GM23338 (cell line): ENCODE results near the gene NDEL1. TPM values are rescaled to one million over a fixed set of nuclear protein-coding genes. Genes with fewer than 3 reads are reported as not detected.

Source experiments
- ATAC-seq: fragments of 200-7000 bp; cut with Tn5 transposase; 3 replicates; pipeline ENCODE4 v1.9.1; 2020
- DNase-seq: peaks from one replicate; pipeline ENCODE4 v3.0.0-alpha.2; 2015; ENCODE audit warnings: low spot score
- H2AFZ ChIP-seq: fragments of 200-600 bp; sonication (generic); 2 replicates; pipeline ENCODE4 v1.8.0; 2016; ENCODE audit warnings: antibody characterized with exemption, mild to moderate bottlenecking, moderate library complexity
- H3F3A ChIP-seq: fragments of 200-600 bp; sonication (generic); replicated peaks from 2 replicates; pipeline ENCODE4 v1.8.0; 2017; ENCODE audit warnings: antibody characterized with exemption, mixed run types, low read depth
- H3K27ac ChIP-seq: fragments of 200-600 bp; sonication (generic); 2 replicates; pipeline ENCODE4 v1.6.1; 2016; ENCODE audit warnings: low read depth
- H3K27me3 ChIP-seq: fragments of 200-600 bp; sonication (generic); 2 replicates; pipeline ENCODE4 v1.8.0; 2016; ENCODE audit warnings: mild to moderate bottlenecking, mixed run types, moderate library complexity; ENCODE audit not compliant: insufficient read depth
- H3K36me3 ChIP-seq: fragments of 200-600 bp; sonication (generic); 2 replicates; pipeline ENCODE4 v1.8.0; 2016; ENCODE audit warnings: mild to moderate bottlenecking; ENCODE audit not compliant: insufficient read depth
- H3K4me1 ChIP-seq: fragments of 200-600 bp; sonication (generic); 2 replicates; pipeline ENCODE4 v1.8.0; 2016; ENCODE audit warnings: mild to moderate bottlenecking, moderate library complexity; ENCODE audit not compliant: insufficient read depth
- H3K4me2 ChIP-seq: fragments of 200-600 bp; sonication (generic); 2 replicates; pipeline ENCODE4 v1.7.1; 2017; ENCODE audit warnings: mixed run types
- H3K4me3 ChIP-seq: fragments of 200-600 bp; sonication (generic); 2 replicates; pipeline ENCODE4 v1.6.1; 2016; ENCODE audit warnings: mixed run types
- H3K79me2 ChIP-seq: fragments of 200-600 bp; sonication (generic); replicated peaks from 2 replicates; pipeline ENCODE4 v1.8.0; 2017; ENCODE audit warnings: mild to moderate bottlenecking; ENCODE audit not compliant: insufficient read depth
- H3K9me2 ChIP-seq: fragments of 200-600 bp; sonication (generic); 2 replicates; pipeline ENCODE4 v1.8.0; 2017; ENCODE audit not compliant: insufficient read depth
- H4K20me1 ChIP-seq: fragments of 200-600 bp; sonication (generic); replicated peaks from 2 replicates; pipeline ENCODE4 v1.8.0; 2017; ENCODE audit warnings: mild to moderate bottlenecking; ENCODE audit not compliant: insufficient read depth
- H3K27ac Mint-ChIP-seq: 2 replicates; pipeline ENCODE4 v1.8.0; 2020; ENCODE audit warnings: inconsistent platforms, mild to moderate bottlenecking, moderate library complexity, mixed read lengths
- H3K27me3 Mint-ChIP-seq: 3 replicates; pipeline ENCODE4 v1.8.0; 2022; ENCODE audit warnings: low read depth, mild to moderate bottlenecking, moderate library complexity, mixed read lengths, inconsistent platforms; ENCODE audit not compliant: insufficient read depth, poor library complexity
- H3K36me3 Mint-ChIP-seq: 3 replicates; pipeline ENCODE4 v1.8.0; 2021; ENCODE audit warnings: low read depth, mild to moderate bottlenecking, inconsistent platforms, moderate library complexity, mixed read lengths
- H3K4me1 Mint-ChIP-seq: 3 replicates; pipeline ENCODE4 v1.8.0; 2020; ENCODE audit warnings: mild to moderate bottlenecking, inconsistent platforms, mixed read lengths
- H3K4me3 Mint-ChIP-seq: 3 replicates; pipeline ENCODE4 v1.8.0; 2021; ENCODE audit warnings: moderate library complexity, mild to moderate bottlenecking, inconsistent platforms, mixed read lengths
- H3K9me3 Mint-ChIP-seq: 3 replicates; pipeline ENCODE4 v1.8.0; 2020; ENCODE audit warnings: moderate library complexity, mild to moderate bottlenecking, inconsistent platforms, mixed read lengths
- CREB1 ChIP-seq: fragments of 250-450 bp; sonication (Bioruptor Pico); IDR thresholded peaks from 2 replicates; pipeline ENCODE4 v1.5.0; 2020; ENCODE audit warnings: low read depth, mild to moderate bottlenecking, moderate library complexity
- JUNB ChIP-seq: IDR thresholded peaks from one replicate; pipeline ENCODE4 v1.6.1; 2016; ENCODE audit warnings: antibody characterized with exemption; ENCODE audit not compliant: unreplicated experiment
- POLR2AphosphoS5 ChIP-seq: IDR thresholded peaks from 2 replicates; pipeline ENCODE4 v1.6.1; 2016; ENCODE audit warnings: antibody characterized with exemption, low read depth
- STAT1 ChIP-seq: IDR thresholded peaks from one replicate; pipeline ENCODE4 v1.6.1; 2016; ENCODE audit warnings: antibody characterized with exemption; ENCODE audit not compliant: unreplicated experiment
- polyA plus RNA-seq: library from polyadenylated mRNA; unstranded; fragments of >200 nt; fragmentation: Nextera tagmentation; extraction: Ambion mirVana; gene quantifications from 2 replicates; pipeline ENCODE4 v1.2.1, GENCODE V29; 2016
- total RNA-seq: library from RNA; depleted of rRNA; stranded (reverse); fragments of >200 nt; shearing (Covaris generic); gene quantifications from 2 replicates; pipeline ENCODE4 v1.2.3, GENCODE V29; 2014
- TF ChIP-seq, protein P1 (sequence below): fragments of 250-450 bp; sonication (Bioruptor Pico); IDR thresholded peaks from 2 replicates; pipeline ENCODE4 v1.5.0; 2020; ENCODE audit warnings: mild to moderate bottlenecking, moderate library complexity
- TF ChIP-seq, protein P2 (sequence below): IDR thresholded peaks from one replicate; pipeline ENCODE4 v1.6.1; 2018; ENCODE audit warnings: antibody characterized with exemption; ENCODE audit not compliant: unreplicated experiment

The NDEL1 gene
- total and polyA plus RNA-seq, 2 experiments from 2014 or later: 21.2 to 26.0 TPM

DNA sequence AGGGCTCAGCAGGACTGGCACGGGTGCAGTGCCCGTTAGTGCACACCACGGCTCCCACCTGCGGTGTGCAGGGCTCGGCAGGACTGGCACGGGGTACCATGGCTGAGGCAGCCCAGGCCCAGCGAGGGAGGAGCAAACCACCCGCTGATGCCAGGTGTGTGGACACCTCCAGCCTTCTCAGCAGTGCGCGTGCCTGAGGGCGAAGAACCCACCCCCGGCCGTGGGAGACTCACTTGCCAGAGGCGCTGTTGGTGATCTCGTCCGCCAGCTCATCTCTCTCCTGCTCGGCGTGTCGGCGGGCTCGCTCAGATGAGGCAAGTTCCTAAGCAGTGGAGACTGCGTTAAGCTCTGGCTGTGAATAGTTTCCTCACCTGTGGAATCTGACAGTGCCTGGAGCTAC, 45.4 kb downstream of the NDEL1 start (continued):
- TF ChIP-seq, protein P1, sequence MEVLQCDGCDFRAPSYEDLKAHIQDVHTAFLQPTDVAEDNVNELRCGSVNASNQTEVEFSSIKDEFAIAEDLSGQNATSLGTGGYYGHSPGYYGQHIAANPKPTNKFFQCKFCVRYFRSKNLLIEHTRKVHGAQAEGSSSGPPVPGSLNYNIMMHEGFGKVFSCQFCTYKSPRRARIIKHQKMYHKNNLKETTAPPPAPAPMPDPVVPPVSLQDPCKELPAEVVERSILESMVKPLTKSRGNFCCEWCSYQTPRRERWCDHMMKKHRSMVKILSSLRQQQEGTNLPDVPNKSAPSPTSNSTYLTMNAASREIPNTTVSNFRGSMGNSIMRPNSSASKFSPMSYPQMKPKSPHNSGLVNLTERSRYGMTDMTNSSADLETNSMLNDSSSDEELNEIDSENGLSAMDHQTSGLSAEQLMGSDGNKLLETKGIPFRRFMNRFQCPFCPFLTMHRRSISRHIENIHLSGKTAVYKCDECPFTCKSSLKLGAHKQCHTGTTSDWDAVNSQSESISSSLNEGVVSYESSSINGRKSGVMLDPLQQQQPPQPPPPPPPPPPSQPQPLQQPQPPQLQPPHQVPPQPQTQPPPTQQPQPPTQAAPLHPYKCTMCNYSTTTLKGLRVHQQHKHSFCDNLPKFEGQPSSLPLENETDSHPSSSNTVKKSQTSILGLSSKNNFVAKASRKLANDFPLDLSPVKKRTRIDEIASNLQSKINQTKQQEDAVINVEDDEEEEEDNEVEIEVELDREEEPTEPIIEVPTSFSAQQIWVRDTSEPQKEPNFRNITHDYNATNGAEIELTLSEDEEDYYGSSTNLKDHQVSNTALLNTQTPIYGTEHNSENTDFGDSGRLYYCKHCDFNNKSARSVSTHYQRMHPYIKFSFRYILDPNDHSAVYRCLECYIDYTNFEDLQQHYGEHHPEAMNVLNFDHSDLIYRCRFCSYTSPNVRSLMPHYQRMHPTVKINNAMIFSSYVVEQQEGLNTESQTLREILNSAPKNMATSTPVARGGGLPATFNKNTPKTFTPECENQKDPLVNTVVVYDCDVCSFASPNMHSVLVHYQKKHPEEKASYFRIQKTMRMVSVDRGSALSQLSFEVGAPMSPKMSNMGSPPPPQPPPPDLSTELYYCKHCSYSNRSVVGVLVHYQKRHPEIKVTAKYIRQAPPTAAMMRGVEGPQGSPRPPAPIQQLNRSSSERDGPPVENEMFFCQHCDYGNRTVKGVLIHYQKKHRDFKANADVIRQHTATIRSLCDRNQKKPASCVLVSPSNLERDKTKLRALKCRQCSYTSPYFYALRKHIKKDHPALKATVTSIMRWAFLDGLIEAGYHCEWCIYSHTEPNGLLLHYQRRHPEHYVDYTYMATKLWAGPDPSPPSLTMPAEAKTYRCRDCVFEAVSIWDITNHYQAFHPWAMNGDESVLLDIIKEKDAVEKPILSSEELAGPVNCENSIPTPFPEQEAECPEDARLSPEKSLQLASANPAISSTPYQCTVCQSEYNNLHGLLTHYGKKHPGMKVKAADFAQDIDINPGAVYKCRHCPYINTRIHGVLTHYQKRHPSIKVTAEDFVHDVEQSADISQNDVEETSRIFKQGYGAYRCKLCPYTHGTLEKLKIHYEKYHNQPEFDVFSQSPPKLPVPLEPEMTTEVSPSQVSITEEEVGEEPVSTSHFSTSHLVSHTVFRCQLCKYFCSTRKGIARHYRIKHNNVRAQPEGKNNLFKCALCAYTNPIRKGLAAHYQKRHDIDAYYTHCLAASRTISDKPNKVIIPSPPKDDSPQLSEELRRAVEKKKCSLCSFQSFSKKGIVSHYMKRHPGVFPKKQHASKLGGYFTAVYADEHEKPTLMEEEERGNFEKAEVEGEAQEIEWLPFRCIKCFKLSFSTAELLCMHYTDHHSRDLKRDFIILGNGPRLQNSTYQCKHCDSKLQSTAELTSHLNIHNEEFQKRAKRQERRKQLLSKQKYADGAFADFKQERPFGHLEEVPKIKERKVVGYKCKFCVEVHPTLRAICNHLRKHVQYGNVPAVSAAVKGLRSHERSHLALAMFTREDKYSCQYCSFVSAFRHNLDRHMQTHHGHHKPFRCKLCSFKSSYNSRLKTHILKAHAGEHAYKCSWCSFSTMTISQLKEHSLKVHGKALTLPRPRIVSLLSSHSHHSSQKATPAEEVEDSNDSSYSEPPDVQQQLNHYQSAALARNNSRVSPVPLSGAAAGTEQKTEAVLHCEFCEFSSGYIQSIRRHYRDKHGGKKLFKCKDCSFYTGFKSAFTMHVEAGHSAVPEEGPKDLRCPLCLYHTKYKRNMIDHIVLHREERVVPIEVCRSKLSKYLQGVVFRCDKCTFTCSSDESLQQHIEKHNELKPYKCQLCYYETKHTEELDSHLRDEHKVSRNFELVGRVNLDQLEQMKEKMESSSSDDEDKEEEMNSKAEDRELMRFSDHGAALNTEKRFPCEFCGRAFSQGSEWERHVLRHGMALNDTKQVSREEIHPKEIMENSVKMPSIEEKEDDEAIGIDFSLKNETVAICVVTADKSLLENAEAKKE (CRISPR knock-in tag): no peak
- TF ChIP-seq, protein P2, sequence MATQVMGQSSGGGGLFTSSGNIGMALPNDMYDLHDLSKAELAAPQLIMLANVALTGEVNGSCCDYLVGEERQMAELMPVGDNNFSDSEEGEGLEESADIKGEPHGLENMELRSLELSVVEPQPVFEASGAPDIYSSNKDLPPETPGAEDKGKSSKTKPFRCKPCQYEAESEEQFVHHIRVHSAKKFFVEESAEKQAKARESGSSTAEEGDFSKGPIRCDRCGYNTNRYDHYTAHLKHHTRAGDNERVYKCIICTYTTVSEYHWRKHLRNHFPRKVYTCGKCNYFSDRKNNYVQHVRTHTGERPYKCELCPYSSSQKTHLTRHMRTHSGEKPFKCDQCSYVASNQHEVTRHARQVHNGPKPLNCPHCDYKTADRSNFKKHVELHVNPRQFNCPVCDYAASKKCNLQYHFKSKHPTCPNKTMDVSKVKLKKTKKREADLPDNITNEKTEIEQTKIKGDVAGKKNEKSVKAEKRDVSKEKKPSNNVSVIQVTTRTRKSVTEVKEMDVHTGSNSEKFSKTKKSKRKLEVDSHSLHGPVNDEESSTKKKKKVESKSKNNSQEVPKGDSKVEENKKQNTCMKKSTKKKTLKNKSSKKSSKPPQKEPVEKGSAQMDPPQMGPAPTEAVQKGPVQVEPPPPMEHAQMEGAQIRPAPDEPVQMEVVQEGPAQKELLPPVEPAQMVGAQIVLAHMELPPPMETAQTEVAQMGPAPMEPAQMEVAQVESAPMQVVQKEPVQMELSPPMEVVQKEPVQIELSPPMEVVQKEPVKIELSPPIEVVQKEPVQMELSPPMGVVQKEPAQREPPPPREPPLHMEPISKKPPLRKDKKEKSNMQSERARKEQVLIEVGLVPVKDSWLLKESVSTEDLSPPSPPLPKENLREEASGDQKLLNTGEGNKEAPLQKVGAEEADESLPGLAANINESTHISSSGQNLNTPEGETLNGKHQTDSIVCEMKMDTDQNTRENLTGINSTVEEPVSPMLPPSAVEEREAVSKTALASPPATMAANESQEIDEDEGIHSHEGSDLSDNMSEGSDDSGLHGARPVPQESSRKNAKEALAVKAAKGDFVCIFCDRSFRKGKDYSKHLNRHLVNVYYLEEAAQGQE: no peak
- TF ChIP-seq JUNB: no peak

DNA sequence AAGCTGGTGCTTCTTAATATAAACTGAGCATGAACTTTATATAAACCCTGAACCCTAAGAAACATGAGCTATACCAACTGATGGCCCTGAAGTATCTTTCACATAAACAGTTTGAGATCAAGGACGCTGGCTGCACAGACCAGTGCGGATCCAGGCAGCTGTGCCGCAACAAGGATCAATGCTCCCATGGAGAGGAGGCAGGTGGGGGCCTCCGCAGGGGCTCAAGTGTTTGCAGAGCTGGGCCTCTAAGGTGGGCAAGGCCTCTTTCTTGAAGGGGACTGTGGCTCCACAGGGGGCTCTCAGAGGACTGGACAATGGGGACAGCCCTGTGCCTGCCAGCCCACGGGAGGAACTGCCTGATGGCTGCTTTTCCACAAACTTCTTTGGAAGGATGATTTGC, 46.0 kb downstream of the NDEL1 start:
- Mint-ChIP-seq H3K27ac (no peak overlapping the region), H3K36me3 (peaks cover 95% of the 10 kb centered on the region), H3K4me3 (no peak overlapping the region), H3K27me3 (peaks cover 8% of the 10 kb centered on the region), H3K9me3 (no peaks in the 10 kb centered on the region), H3K4me1 (no peaks in the 10 kb centered on the region)
- no peak overlapping the region for H3K27ac ChIP-seq
- no peak overlapping the region for H2AFZ ChIP-seq
- H3K79me2 ChIP-seq: no peaks in the 10 kb centered on the region; the same call in 1 of the 2 replicates
- no peak overlapping the region for H3K4me2 ChIP-seq
- no peak overlapping the region for H3K4me3 ChIP-seq
- DNase-seq (no peak), ATAC-seq (no peak)
- no peaks in the 10 kb centered on the region for H3K4me1 ChIP-seq
- peaks cover 7% of the 10 kb centered on the region; the same call in 1 of the 2 replicates for H3F3A ChIP-seq
- H3K9me2 ChIP-seq: no peaks in the 10 kb centered on the region
- H3K27me3 ChIP-seq: no peaks in the 10 kb centered on the region
- H4K20me1 ChIP-seq: peaks cover 21% of the 10 kb centered on the region
- peaks cover 76% of the 10 kb centered on the region for H3K36me3 ChIP-seq
- TF ChIP-seq, protein P1 (CRISPR knock-in tag): no peak
- TF ChIP-seq CREB1 (CRISPR knock-in tag) (no peak), STAT1 (no peak), POLR2AphosphoS5 (no peak), JUNB (no peak)
